Gastrocnemius medialis (tissue), 4 donors: Measurements from ENCODE around the gene DDRGK1. TPM values are rescaled to one million over a fixed set of nuclear protein-coding genes. Genes with fewer than 3 reads are reported as not detected.

ENCODE experiments used
- ATAC-seq, 2 donors: fragments of 150-250 bp; one replicate each; pipeline ENCODE4 v1.9.1; 2016
- DNase-seq, 2 donors: peaks; one replicate each; pipeline ENCODE4 v3.0.0-alpha.2; 2019
- H3K27ac ChIP-seq, 4 donors: fragments of 200-600 bp; sonication (generic); 1 replicate in 1 of 4; 2 replicates in 3 of 4; pipeline ENCODE4 v1.5.1; 2016 to 2018; ENCODE audit warnings: mild to moderate bottlenecking in 2 of 4, moderate library complexity in 1 of 4
- H3K27me3 ChIP-seq, 3 donors: fragments of 200-600 bp; sonication (generic) in 2 of 3; 1 replicate in 1 of 3; 2 replicates in 2 of 3; pipeline versions ENCODE4 v1.5.1 to v1.6.0; 2016 to 2019; ENCODE audit warnings: mild to moderate bottlenecking in 1 of 3, moderate library complexity in 1 of 3
- H3K36me3 ChIP-seq, 2 donors: fragments of 200-600 bp; sonication (generic) in 1 of 2; one replicate each; pipeline ENCODE4 v1.5.1; 2017 to 2018
- H3K4me1 ChIP-seq, 2 donors: fragments of 200-600 bp; sonication (generic) in 1 of 2; one replicate each; pipeline ENCODE4 v1.5.1; 2016 to 2017; ENCODE audit warnings: mild to moderate bottlenecking in 2 of 2
- H3K4me3 ChIP-seq, 4 donors: fragments of 200-600 bp; sonication (generic) in 3 of 4; 1 replicate in 1 of 4; 2 replicates in 3 of 4; pipeline ENCODE4 v1.5.1; 2016 to 2019; ENCODE audit warnings: mild to moderate bottlenecking in 2 of 4
- H3K9me3 ChIP-seq, 3 donors: fragments of 200-600 bp; sonication (generic) in 2 of 3; 1 replicate in 1 of 3; 2 replicates in 2 of 3; pipeline ENCODE4 v1.5.1; 2016 to 2019
- CTCF ChIP-seq, 5 experiments: fragments of 450-650 bp in 3 of 5; fragments of 200-600 bp in 2 of 5; sonication (generic) in 2 of 5; IDR thresholded peaks in 4 of 5; conservative IDR thresholded peaks in 1 of 5; 1 replicate in 4 of 5; 2 replicates in 1 of 5; pipeline ENCODE4 v1.5.1; 2016 to 2019; ENCODE audit warnings: antibody characterized with exemption in 5 of 5, mild to moderate bottlenecking in 3 of 5, moderate library complexity in 3 of 5
- POLR2A ChIP-seq, 2 donors: fragments of 450-650 bp; IDR thresholded peaks; one replicate each; pipeline ENCODE4 v1.6.1; 2017; ENCODE audit warnings: antibody characterized with exemption in 2 of 2, mild to moderate bottlenecking in 2 of 2, moderate library complexity in 2 of 2
- in situ Hi-C, 4 donors: fragments of 200-750 bp; cut with MboI; loops; one replicate each; pipeline versions ENCODE4 v1.15.0 to v1.8.0; 2017; ENCODE audit warnings: low sequenced_read_pairs in 4 of 4
- intact Hi-C: fragments of 100-400 bp; cut with DNase I; formaldehyde crosslinking; loops from one replicate; pipeline ENCODE4 v1.15.1; 2023; ENCODE audit warnings: low total_unique reads
- total RNA-seq, 4 donors: library from RNA; depleted of rRNA; stranded (reverse); fragments of >200 nt; gene quantifications; one replicate each; pipeline versions ENCODE4 v1.1.0 to v1.2.3, GENCODE V29; 2016

Gene DDRGK1
- total RNA-seq, 4 donors from 2014 or later, result 55.2 to 75.7 (median 64.7) TPM

GRCh38 chr20:3150908-3151307 is 53.6 kb downstream of the DDRGK1 start:
- in situ Hi-C loops, result no loop called here
- DNase-seq, result no peak
- intact Hi-C loops, result loop anchor here (10.0 kb wide), 1 partner anchor 254 kb away; the partner anchor contains the start of gene DNAAF9
- Histone ChIP-seq H3K4me3 (no peak overlapping the region), H3K27me3 (no peaks in the 10 kb centered on the region), H3K4me1 (peaks cover 63 to 65% of the 10 kb centered on the region in 2 donors), H3K9me3 (no peaks in the 10 kb centered on the region), H3K36me3 (peaks cover 0 to 36% of the 10 kb centered on the region in 2 donors), H3K27ac (peak overlapping the region; percentile 77 to 94 (median 82))
- no peak for TF ChIP-seq CTCF (IDR thresholded peaks at IDR 0.05 in 4 of 5, conservative IDR thresholded peaks at IDR 0.05 in 1 of 5)
- TF ChIP-seq POLR2A (IDR thresholded peaks at IDR 0.05), result no peak
- no peak for ATAC-seq

- intact Hi-C loops, result no loop called here
- Histone ChIP-seq H3K27me3 (no peaks in the 10 kb centered on the region), H3K27ac (peak overlapping the region; percentile 55 to 81 (median 73)), H3K9me3 (no peaks in the 10 kb centered on the region), H3K4me3 (peak overlapping the region in 1 of 4 donors; percentile 33), H3K36me3 (peaks cover 0 to 15% of the 10 kb centered on the region in 2 donors), H3K4me1 (peaks cover 28 to 39% of the 10 kb centered on the region in 2 donors)
- TF ChIP-seq POLR2A (IDR thresholded peaks at IDR 0.05), result no peak
- TF ChIP-seq CTCF (IDR thresholded peaks at IDR 0.05 in 4 of 5, conservative IDR thresholded peaks at IDR 0.05 in 1 of 5), result no peak
- in situ Hi-C loops, result no loop called here
- DNase-seq (peak in 1 of 2 donors; percentile 50), ATAC-seq (peak; percentile 65 to 84)
Observed at GRCh38 chr20:3146732-3147341, 57.6 kb downstream of the DDRGK1 start.

GRCh38 chr20:3141757-3142156 is 62.7 kb downstream of the DDRGK1 start:
- no peaks in the 10 kb centered on the region for H3K27me3 ChIP-seq
- no peak overlapping the region for H3K27ac ChIP-seq
- in situ Hi-C loops (no loop called here), intact Hi-C loops (no loop called here)
- no peaks in the 10 kb centered on the region for H3K36me3 ChIP-seq
- TF ChIP-seq POLR2A (IDR thresholded peaks at IDR 0.05), result no peak
- no peak for TF ChIP-seq CTCF (IDR thresholded peaks at IDR 0.05 in 4 of 5, conservative IDR thresholded peaks at IDR 0.05 in 1 of 5)
- H3K9me3 ChIP-seq, result no peaks in the 10 kb centered on the region
- ATAC-seq (no peak), DNase-seq (no peak)
- H3K4me3 ChIP-seq, result no peak overlapping the region
- H3K4me1 ChIP-seq, result peaks cover 17 to 19% of the 10 kb centered on the region in 2 donors

Other genes with a start within 250 kb of the DDRGK1 start
- not detected for gene GNRH2, start 161.1 kb downstream of the DDRGK1 start, total RNA-seq
- 10 to 100 TPM; 58.7 to 69.8 (median 62.8) TPM for gene MRPS26, start 158.6 kb downstream of the DDRGK1 start, total RNA-seq
- 1 to 10 TPM in 1 of 4 donors, not detected in 3; 2.2 TPM for gene OXT, start 133.1 kb downstream of the DDRGK1 start, total RNA-seq
- not detected for gene AVP, start 120.0 kb downstream of the DDRGK1 start, total RNA-seq
- 10 to 100 TPM; 38.8 to 58.7 (median 49.3) TPM for gene FASTKD5, start 44.8 kb downstream of the DDRGK1 start, total RNA-seq
- 10 to 100 TPM; 14.6 to 17.1 (median 15.5) TPM for gene UBOX5, start 44.8 kb downstream of the DDRGK1 start, total RNA-seq
- 10 to 100 TPM; 15.3 to 33.4 (median 18.9) TPM for gene LZTS3, start 31.1 kb downstream of the DDRGK1 start, total RNA-seq
- gene ITPA, start 4.8 kb upstream of the DDRGK1 start, total RNA-seq, result 10 to 100 TPM; 27.2 to 59.5 (median 34.0) TPM
- 1 to 10 TPM; 2.0 to 3.3 (median 2.3) TPM for gene SLC4A11, start 34.5 kb upstream of the DDRGK1 start, total RNA-seq
- gene DNAAF9, start 203.0 kb upstream of the DDRGK1 start, total RNA-seq, result 10 to 100 TPM; 42.3 to 56.6 (median 46.3) TPM